Stomach (tissue), 4 donors: Measurements from ENCODE around the gene RNF26.

Experiments
- POLR2A ChIP-seq, 4 donors: fragments of 450-650 bp; IDR thresholded peaks; one replicate each; pipeline ENCODE4 v1.6.1; 2016; ENCODE audit warnings: antibody characterized with exemption in 4 of 4, control low read depth in 2 of 4, mild to moderate bottlenecking in 1 of 4, moderate library complexity in 1 of 4
- POLR2AphosphoS5 ChIP-seq, 3 donors: sonication (generic); formaldehyde crosslinking; IDR thresholded peaks; one replicate each; pipeline ENCODE4 v1.6.1; 2016; ENCODE audit warnings: antibody characterized with exemption in 3 of 3
- TF ChIP-seq, protein P1 (sequence below), 7 experiments: fragments of 450-650 bp in 4 of 7; fragments of 200-600 bp in 3 of 7; sonication (generic) in 3 of 7; IDR thresholded peaks; one replicate each; pipeline ENCODE4 v1.5.1; 2016 to 2019; ENCODE audit warnings: antibody characterized with exemption in 7 of 7, control low read depth in 2 of 7, mild to moderate bottlenecking in 1 of 7

DNA sequence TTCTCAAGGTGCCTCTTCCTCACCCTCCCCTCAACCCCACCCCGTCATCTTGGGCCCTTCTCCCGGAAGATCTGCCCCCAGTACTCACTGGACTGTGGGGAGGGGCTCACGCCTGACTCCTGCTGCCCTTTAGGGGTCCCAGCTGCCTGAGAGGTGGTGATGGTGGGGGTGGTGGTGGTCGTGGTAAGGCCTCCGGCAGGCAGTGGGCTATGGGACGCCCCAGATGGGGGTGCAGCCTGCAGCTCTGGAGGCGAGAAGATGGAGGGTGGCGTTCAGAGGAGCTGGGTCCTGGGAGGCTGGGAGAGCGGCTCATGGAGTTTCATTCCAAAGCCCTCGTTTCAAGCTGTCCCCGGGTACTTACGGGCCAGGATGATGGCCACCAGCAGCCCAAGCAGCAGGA is 11.4 kb downstream of the RNF26 start:
- TF ChIP-seq, protein P1, sequence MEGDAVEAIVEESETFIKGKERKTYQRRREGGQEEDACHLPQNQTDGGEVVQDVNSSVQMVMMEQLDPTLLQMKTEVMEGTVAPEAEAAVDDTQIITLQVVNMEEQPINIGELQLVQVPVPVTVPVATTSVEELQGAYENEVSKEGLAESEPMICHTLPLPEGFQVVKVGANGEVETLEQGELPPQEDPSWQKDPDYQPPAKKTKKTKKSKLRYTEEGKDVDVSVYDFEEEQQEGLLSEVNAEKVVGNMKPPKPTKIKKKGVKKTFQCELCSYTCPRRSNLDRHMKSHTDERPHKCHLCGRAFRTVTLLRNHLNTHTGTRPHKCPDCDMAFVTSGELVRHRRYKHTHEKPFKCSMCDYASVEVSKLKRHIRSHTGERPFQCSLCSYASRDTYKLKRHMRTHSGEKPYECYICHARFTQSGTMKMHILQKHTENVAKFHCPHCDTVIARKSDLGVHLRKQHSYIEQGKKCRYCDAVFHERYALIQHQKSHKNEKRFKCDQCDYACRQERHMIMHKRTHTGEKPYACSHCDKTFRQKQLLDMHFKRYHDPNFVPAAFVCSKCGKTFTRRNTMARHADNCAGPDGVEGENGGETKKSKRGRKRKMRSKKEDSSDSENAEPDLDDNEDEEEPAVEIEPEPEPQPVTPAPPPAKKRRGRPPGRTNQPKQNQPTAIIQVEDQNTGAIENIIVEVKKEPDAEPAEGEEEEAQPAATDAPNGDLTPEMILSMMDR (IDR thresholded peaks at IDR 0.05) = no peak
- TF ChIP-seq POLR2A (IDR thresholded peaks at IDR 0.05) (no peak), POLR2AphosphoS5 (IDR thresholded peaks at IDR 0.05) (no peak)
